Colonic mucosa (tissue), 4 donors: ENCODE data around the gene TMUB2. TPM values are rescaled to one million over a fixed set of nuclear protein-coding genes. Genes with fewer than 3 reads are reported as not detected.

Experiments
- DNase-seq: peaks from one replicate; pipeline ENCODE4 v3.0.0-alpha.2; 2020
- H3K27ac ChIP-seq: fragments of 200-600 bp; one replicate; pipeline ENCODE4 v1.8.0; 2021
- H3K27me3 ChIP-seq: fragments of 200-600 bp; one replicate; pipeline ENCODE4 v1.8.0; 2021
- H3K36me3 ChIP-seq: fragments of 200-600 bp; one replicate; pipeline ENCODE4 v1.8.0; 2021
- H3K4me1 ChIP-seq: fragments of 200-600 bp; one replicate; pipeline ENCODE4 v1.8.0; 2021; ENCODE audit warnings: mild to moderate bottlenecking
- H3K4me3 ChIP-seq: fragments of 200-600 bp; one replicate; pipeline ENCODE4 v1.8.0; 2021
- H3K9ac ChIP-seq, 2 donors: one replicate each; pipeline ENCODE4 v1.7.0; 2013; ENCODE audit warnings: control low read depth in 2 of 2, low read depth in 2 of 2, low read length in 2 of 2
- H3K9me3 ChIP-seq: fragments of 200-600 bp; one replicate; pipeline ENCODE4 v1.8.0; 2021
- CTCF ChIP-seq: fragments of 200-600 bp; IDR thresholded peaks from one replicate; pipeline ENCODE4 v1.8.0; 2022; ENCODE audit warnings: antibody characterized with exemption, mild to moderate bottlenecking
- intact Hi-C: fragments of 100-400 bp; cut with DNase I; formaldehyde crosslinking; loops from one replicate; pipeline ENCODE4 v1.14.1; 2022
- total RNA-seq, 2 donors: library from RNA; stranded (reverse); fragmentation: NEBNext Ultra II Directional in 1 of 2; extraction: Animal tissue kit (Norgen Biotek cat#: 25700) in 1 of 2; gene quantifications; one replicate each; pipeline ENCODE4 v1.2.1, GENCODE V29; 2021
- donor health status: healthy.
- donor health status: DM: no; HTN: no; CAD: no.
- donor health status: DM: no; HTN: no; CAD: no.

TMUB2 gene
- total RNA-seq, 2 donors from 2014 or later, result 37.0 to 44.5 TPM

GRCh38 chr17:44212507-44213402, 26.0 kb downstream of the TMUB2 start:
- no peak for DNase-seq
- Histone ChIP-seq H3K4me1 (peaks cover 4% of the 10 kb centered on the region), H3K9me3 (no peaks in the 10 kb centered on the region), H3K27me3 (no peaks in the 10 kb centered on the region), H3K4me3 (no peak overlapping the region), H3K27ac (no peak overlapping the region), H3K36me3 (peaks cover 19% of the 10 kb centered on the region), H3K9ac (no peak overlapping the region)
- intact Hi-C loops, result loop anchor here (5.0 kb wide), 1 partner anchor 110 kb away; the partner anchor contains the start of gene SLC25A39
- TF ChIP-seq CTCF, result no peak

GRCh38 chr17:44213403-44214229, 26.8 kb downstream of the TMUB2 start:
- intact Hi-C loops, result loop anchor here (5.0 kb wide), 1 partner anchor 109 kb away; the partner anchor contains the start of gene SLC25A39
- peaks cover 19% of the 10 kb centered on the region for H3K36me3 ChIP-seq
- no peak for TF ChIP-seq CTCF
- H3K9me3 ChIP-seq, result no peaks in the 10 kb centered on the region
- no peaks in the 10 kb centered on the region for H3K27me3 ChIP-seq
- DNase-seq, result no peak
- no peak overlapping the region for H3K9ac ChIP-seq
- H3K4me3 ChIP-seq, result no peak overlapping the region
- no peak overlapping the region for H3K27ac ChIP-seq
- H3K4me1 ChIP-seq, result peaks cover 4% of the 10 kb centered on the region

- intact Hi-C loops, result loop anchor here (5.0 kb wide), 1 partner anchor 108 kb away; the partner anchor contains the start of gene SLC25A39
Measured at GRCh38 chr17:44214230-44214494, 27.4 kb downstream of the TMUB2 start.

GRCh38 chr17:44214896-44215295, 28.1 kb downstream of the TMUB2 start:
- Histone ChIP-seq H3K4me1 (peaks cover 4% of the 10 kb centered on the region), H3K9me3 (no peaks in the 10 kb centered on the region), H3K27ac (no peak overlapping the region), H3K4me3 (no peak overlapping the region), H3K36me3 (peaks cover 15% of the 10 kb centered on the region), H3K9ac (no peak overlapping the region), H3K27me3 (no peaks in the 10 kb centered on the region)
- intact Hi-C loops, result loop anchor here (5.0 kb wide), 1 partner anchor 107 kb away; the partner anchor contains the start of gene SLC25A39
- DNase-seq, result no peak
- no peak for TF ChIP-seq CTCF

More at GRCh38 chr17:44214230-44214494, 27.4 kb downstream of the TMUB2 start:
- DNase-seq, result no peak
- Histone ChIP-seq H3K9me3 (no peaks in the 10 kb centered on the region), H3K9ac (no peak overlapping the region), H3K4me1 (peaks cover 4% of the 10 kb centered on the region), H3K4me3 (no peak overlapping the region), H3K36me3 (peaks cover 17% of the 10 kb centered on the region), H3K27ac (no peak overlapping the region), H3K27me3 (no peaks in the 10 kb centered on the region)
- TF ChIP-seq CTCF, result no peak

GRCh38 chr17:44216173-44216572, 29.4 kb downstream of the TMUB2 start:
- Histone ChIP-seq H3K4me1 (no peaks in the 10 kb centered on the region), H3K4me3 (no peak overlapping the region), H3K27me3 (no peaks in the 10 kb centered on the region), H3K36me3 (peaks cover 15% of the 10 kb centered on the region), H3K27ac (no peak overlapping the region), H3K9ac (peak overlapping the region in 1 of 2 donors; percentile 14), H3K9me3 (no peaks in the 10 kb centered on the region)
- DNase-seq, result no peak
- no peak for TF ChIP-seq CTCF
- intact Hi-C loops, result no loop called here
